Astrocyte of the cerebellum (primary cell): ENCODE measurements around the gene PCDHB6.
"Not testable (repeated sequence)": the region's sequence is repeated elsewhere in the genome, so short reads cannot be mapped to it uniquely, and the experiment has no call there.

ENCODE experiments used
- DNase-seq: peaks from one replicate; pipeline ENCODE4 v3.0.0-alpha.2; 2011; ENCODE audit warnings: low read depth
- H3K4me3 ChIP-seq: 2 replicates; pipeline ENCODE4 v1.5.1; 2011; ENCODE audit warnings: mild to moderate bottlenecking, low read depth, low read length, moderate library complexity
- CTCF ChIP-seq: IDR thresholded peaks from 2 replicates; pipeline ENCODE4 v1.5.1; 2012; ENCODE audit warnings: low read length, low read depth, moderate library complexity, mild to moderate bottlenecking; ENCODE audit errors: missing control alignments
- in situ Hi-C: cut with HindIII; loops from 2 replicates; pipeline ENCODE4 v1.10.0; 2017; ENCODE audit warnings: low sequenced_read_pairs

PCDHB6 gene

GRCh38 chr5:141179876-141180275 is 30.0 kb downstream of the PCDHB6 start:
- H3K4me3 ChIP-seq, DNase-seq, in situ Hi-C loops: not testable (repeated sequence)

- no peak overlapping the region for H3K4me3 ChIP-seq
- in situ Hi-C loops, result no loop called here
- no peak for DNase-seq
- TF ChIP-seq CTCF, result no peak
Measured at GRCh38 chr5:141180313-141180712, 30.5 kb downstream of the PCDHB6 start.

GRCh38 chr5:141182248-141182647 is 32.4 kb downstream of the PCDHB6 start, which contains the start of gene PCDHB16:
Gene PCDHB16 (plus strand): TSS chr5:141182387. CDS start chr5:141182560, 173 bp downstream.
- DNase-seq, result no peak
- in situ Hi-C loops, result no loop called here

DNA sequence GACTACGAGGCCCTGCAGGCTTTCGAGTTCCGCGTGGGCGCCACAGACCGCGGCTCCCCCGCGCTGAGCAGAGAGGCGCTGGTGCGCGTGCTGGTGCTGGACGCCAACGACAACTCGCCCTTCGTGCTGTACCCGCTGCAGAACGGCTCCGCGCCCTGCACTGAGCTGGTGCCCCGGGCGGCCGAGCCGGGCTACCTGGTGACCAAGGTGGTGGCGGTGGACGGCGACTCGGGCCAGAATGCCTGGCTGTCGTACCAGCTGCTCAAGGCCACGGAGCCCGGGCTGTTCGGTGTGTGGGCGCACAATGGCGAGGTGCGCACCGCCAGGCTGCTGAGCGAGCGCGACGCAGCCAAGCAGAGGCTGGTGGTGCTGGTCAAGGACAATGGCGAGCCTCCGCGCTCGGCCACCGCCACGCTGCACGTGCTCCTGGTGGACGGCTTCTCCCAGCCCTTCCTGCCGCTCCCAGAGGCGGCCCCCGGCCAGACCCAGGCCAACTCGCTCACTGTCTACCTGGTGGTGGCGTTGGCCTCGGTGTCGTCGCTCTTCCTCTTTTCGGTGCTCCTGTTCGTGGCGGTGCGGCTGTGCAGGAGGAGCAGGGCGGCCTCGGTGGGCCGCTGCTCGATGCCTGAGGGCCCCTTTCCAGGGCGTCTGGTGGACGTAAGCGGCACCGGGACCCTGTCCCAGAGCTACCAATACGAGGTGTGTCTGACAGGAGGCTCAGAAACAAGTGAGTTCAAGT is 34.4 kb downstream of the PCDHB6 start:
- in situ Hi-C loops, DNase-seq, H3K4me3 ChIP-seq: not testable (repeated sequence)

More at GRCh38 chr5:141182248-141182647, 32.4 kb downstream of the PCDHB6 start, which contains the start of gene PCDHB16:
- H3K4me3 ChIP-seq, result no peak within 1 kb of the TSS
- no peak for TF ChIP-seq CTCF

DNA sequence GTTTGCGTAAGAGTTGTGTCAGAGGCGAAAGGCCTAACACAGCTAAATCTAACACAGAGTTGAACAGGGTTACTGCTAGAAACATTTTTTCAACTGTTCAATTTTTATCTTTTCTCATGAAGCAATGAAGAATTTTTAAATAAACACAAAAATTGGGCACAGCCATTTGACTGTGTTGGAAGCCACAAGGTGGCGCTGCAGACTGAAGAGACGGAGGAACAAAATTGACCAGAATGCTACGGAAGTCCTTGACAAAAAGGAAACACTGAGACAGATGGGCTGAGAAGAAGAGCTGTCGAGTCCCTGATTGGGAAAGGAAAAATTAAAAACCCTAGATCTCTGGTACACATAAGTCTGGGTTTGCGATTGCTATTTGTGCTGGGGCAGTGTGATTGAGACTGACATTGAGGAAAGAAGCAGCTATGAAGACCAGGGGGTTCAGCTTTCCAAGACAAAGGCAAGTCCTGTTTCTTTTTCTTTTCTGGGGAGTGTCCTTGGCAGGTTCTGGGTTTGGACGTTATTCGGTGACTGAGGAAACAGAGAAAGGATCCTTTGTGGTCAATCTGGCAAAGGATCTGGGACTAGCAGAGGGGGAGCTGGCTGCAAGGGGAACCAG is 37.1 kb downstream of the PCDHB6 start, which contains the start of gene PCDHB9:
Gene PCDHB9 (plus strand): TSS at position 265 of the 616 bp plus-strand sequence. CDS start 158 bp downstream, at position 423.
- TF ChIP-seq CTCF, result peak; percentile 14
- in situ Hi-C loops, result no loop called here
- no peak within 1 kb of the TSS for H3K4me3 ChIP-seq
- DNase-seq, result no peak

DNA sequence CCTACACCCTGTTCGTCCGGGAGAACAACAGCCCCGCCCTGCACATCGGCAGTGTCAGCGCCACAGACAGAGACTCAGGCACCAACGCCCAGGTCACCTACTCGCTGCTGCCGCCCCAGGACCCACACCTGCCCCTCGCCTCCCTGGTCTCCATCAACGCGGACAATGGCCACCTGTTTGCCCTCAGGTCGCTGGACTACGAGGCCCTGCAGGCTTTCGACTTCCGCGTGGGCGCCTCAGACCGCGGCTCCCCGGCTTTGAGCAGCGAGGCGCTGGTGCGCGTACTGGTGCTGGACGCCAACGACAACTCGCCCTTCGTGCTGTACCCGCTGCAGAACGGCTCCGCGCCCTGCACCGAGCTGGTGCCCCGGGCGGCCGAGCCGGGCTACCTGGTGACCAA is 38.8 kb downstream of the PCDHB6 start:
- DNase-seq, H3K4me3 ChIP-seq, in situ Hi-C loops: not testable (repeated sequence)

- DNase-seq, in situ Hi-C loops: not testable (repeated sequence)
Measured at GRCh38 chr5:141189131-141189530, 39.3 kb downstream of the PCDHB6 start.

DNA sequence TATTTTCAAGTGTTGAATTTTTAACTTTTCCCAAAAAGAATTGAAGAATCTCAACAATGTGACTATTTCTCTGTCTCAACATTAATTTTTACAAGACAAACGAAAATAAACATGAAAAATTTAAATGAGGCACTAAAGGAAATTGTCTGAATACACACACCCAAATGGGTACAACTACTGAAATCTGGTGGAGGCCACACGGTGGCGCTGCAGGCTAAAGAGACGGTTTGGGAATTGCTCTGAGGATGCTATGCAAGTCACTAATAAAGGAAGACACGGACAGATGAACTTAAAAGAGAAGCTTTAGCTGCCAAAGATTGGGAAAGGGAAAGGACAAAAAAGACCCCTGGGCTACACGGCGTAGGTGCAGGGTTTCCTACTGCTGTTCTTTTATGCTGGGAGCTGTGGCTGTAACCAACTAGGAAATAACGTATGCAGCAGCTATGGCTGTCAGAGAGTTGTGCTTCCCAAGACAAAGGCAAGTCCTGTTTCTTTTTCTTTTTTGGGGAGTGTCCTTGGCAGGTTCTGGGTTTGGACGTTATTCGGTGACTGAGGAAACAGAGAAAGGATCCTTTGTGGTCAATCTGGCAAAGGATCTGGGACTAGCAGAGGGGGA is 42.4 kb downstream of the PCDHB6 start, which contains the start of gene PCDHB10:
Gene PCDHB10 (plus strand): TSS at position 244 of the 616 bp plus-strand sequence. CDS start 200 bp downstream, at position 444.
- no peak for DNase-seq
- TF ChIP-seq CTCF, result no peak
- in situ Hi-C loops, result no loop called here
- no peak within 1 kb of the TSS for H3K4me3 ChIP-seq

More at GRCh38 chr5:141189131-141189530, 39.3 kb downstream of the PCDHB6 start:
- H3K4me3 ChIP-seq, result not testable (repeated sequence)

GRCh38 chr5:141194332-141194731 is 44.5 kb downstream of the PCDHB6 start:
- in situ Hi-C loops, DNase-seq, H3K4me3 ChIP-seq: not testable (repeated sequence)
